H9 (cell line): Measurements from ENCODE around the gene MYO1E. TPM values are rescaled to one million over a fixed set of nuclear protein-coding genes. Genes with fewer than 3 reads are reported as not detected.

Source experiments
- DNase-seq: peaks from one replicate; pipeline ENCODE4 v3.0.0-alpha.2; 2017
- H2AFZ ChIP-seq: one replicate; pipeline ENCODE4 v1.6.1; 2013; ENCODE audit warnings: mild to moderate bottlenecking, low read length, control low read depth, moderate library complexity
- H2AK5ac ChIP-seq: 2 replicates; pipeline ENCODE4 v1.6.1; 2013; ENCODE audit warnings: low read length, control low read depth, mixed read lengths; ENCODE audit not compliant: insufficient read length
- H2BK120ac ChIP-seq: one replicate; pipeline ENCODE4 v1.6.1; 2013; ENCODE audit warnings: low read depth, mild to moderate bottlenecking, low read length, control low read depth, inconsistent platforms; ENCODE audit not compliant: poor library complexity, severe bottlenecking
- H2BK12ac ChIP-seq: 2 replicates; pipeline ENCODE4 v1.6.1; 2013; ENCODE audit warnings: low read length, control low read depth, mixed read lengths, low read depth; ENCODE audit not compliant: insufficient read length
- H2BK15ac ChIP-seq: 2 replicates; pipeline ENCODE4 v1.6.1; 2013; ENCODE audit warnings: low read depth, low read length, control low read depth
- H2BK20ac ChIP-seq: one replicate; pipeline ENCODE4 v1.6.1; 2013; ENCODE audit warnings: low read depth, mild to moderate bottlenecking, low read length, control low read depth, inconsistent platforms; ENCODE audit not compliant: poor library complexity, severe bottlenecking
- H2BK5ac ChIP-seq: 2 replicates; pipeline ENCODE4 v1.6.1; 2013; ENCODE audit warnings: low read length, control low read depth, mixed read lengths; ENCODE audit not compliant: insufficient read length
- H3K14ac ChIP-seq: 2 replicates; pipeline ENCODE4 v1.6.1; 2013; ENCODE audit warnings: low read length, control low read depth; ENCODE audit not compliant: insufficient read depth
- H3K18ac ChIP-seq: 2 replicates; pipeline ENCODE4 v1.6.1; 2013; ENCODE audit warnings: low read depth, mild to moderate bottlenecking, mixed read lengths, low read length, control low read depth; ENCODE audit not compliant: insufficient read length
- H3K23ac ChIP-seq: 2 replicates; pipeline ENCODE4 v1.6.1; 2013; ENCODE audit warnings: low read length, control low read depth, mixed read lengths, low read depth; ENCODE audit not compliant: insufficient read length
- H3K23me2 ChIP-seq: 2 replicates; pipeline ENCODE4 v1.6.1; 2013; ENCODE audit warnings: low read depth, mild to moderate bottlenecking, mixed read lengths, low read length, control low read depth; ENCODE audit not compliant: insufficient read length, poor library complexity, severe bottlenecking
- H3K27ac ChIP-seq: 2 replicates; pipeline ENCODE4 v1.5.1; 2013; ENCODE audit warnings: low read length, control low read depth, mixed read lengths, low read depth; ENCODE audit not compliant: insufficient read length
- H3K27me3 ChIP-seq: 2 replicates; pipeline ENCODE4 v1.6.1; 2013; ENCODE audit warnings: low read length, control low read depth, inconsistent platforms; ENCODE audit not compliant: insufficient read depth
- H3K4ac ChIP-seq: 2 replicates; pipeline ENCODE4 v1.6.1; 2013; ENCODE audit warnings: low read depth, mild to moderate bottlenecking, control low read depth, inconsistent platforms, low read length, moderate library complexity
- H3K4me1 ChIP-seq: 2 replicates; pipeline ENCODE4 v1.6.1; 2013; ENCODE audit warnings: low read length, control low read depth, inconsistent platforms; ENCODE audit not compliant: insufficient read depth
- H3K4me2 ChIP-seq: 2 replicates; pipeline ENCODE4 v1.6.1; 2013; ENCODE audit warnings: low read length, control low read depth, mixed read lengths; ENCODE audit not compliant: insufficient read length, insufficient read depth
- H3K56ac ChIP-seq: 2 replicates; pipeline ENCODE4 v1.6.1; 2013; ENCODE audit warnings: low read depth, mild to moderate bottlenecking, mixed read lengths, low read length, control low read depth; ENCODE audit not compliant: insufficient read length
- H3K79me1 ChIP-seq: 2 replicates; pipeline ENCODE4 v1.6.1; 2013; ENCODE audit warnings: low read depth, mild to moderate bottlenecking, moderate library complexity, low read length, control low read depth, inconsistent platforms; ENCODE audit not compliant: insufficient read depth, poor library complexity, severe bottlenecking
- H3K79me2 ChIP-seq: 2 replicates; pipeline ENCODE4 v1.6.1; 2013; ENCODE audit warnings: low read length, control low read depth, inconsistent platforms; ENCODE audit not compliant: insufficient read depth
- H3K9ac ChIP-seq: 2 replicates; pipeline ENCODE4 v1.6.1; 2013; ENCODE audit warnings: low read length, control low read depth, mixed read lengths; ENCODE audit not compliant: insufficient read length; ENCODE audit errors: extremely low read depth
- H3K9me3 ChIP-seq: one replicate; pipeline ENCODE4 v1.6.1; 2013; ENCODE audit warnings: low read depth, low read length, inconsistent platforms; ENCODE audit not compliant: control insufficient read depth
- H3T11ph ChIP-seq: one replicate; pipeline ENCODE4 v1.6.1; 2013; ENCODE audit warnings: mild to moderate bottlenecking, low read length, control low read depth, inconsistent platforms
- H4K20me1 ChIP-seq: one replicate; pipeline ENCODE4 v1.6.1; 2013; ENCODE audit not compliant: control insufficient read depth, insufficient read length, insufficient read depth
- H4K5ac ChIP-seq: 2 replicates; pipeline ENCODE4 v1.6.1; 2013; ENCODE audit warnings: low read depth, mild to moderate bottlenecking, mixed read lengths, low read length, control low read depth; ENCODE audit not compliant: insufficient read length
- H4K8ac ChIP-seq: replicated peaks from 2 replicates; pipeline ENCODE4 v1.6.1; 2013; ENCODE audit warnings: low read length, control low read depth, mixed read lengths, low read depth; ENCODE audit not compliant: insufficient read length
- H4K91ac ChIP-seq: 2 replicates; pipeline ENCODE4 v1.6.1; 2013; ENCODE audit warnings: low read depth, mild to moderate bottlenecking, moderate library complexity, mixed read lengths, low read length, control low read depth; ENCODE audit not compliant: insufficient read length
- H3K27ac Mint-ChIP-seq, 3 experiments: 2 replicates in 2 of 3; 3 replicates in 1 of 3; pipeline ENCODE4 v1.8.0; 2020 to 2021; ENCODE audit warnings: mixed read lengths in 3 of 3, mild to moderate bottlenecking in 1 of 3, moderate library complexity in 1 of 3
- H3K27me3 Mint-ChIP-seq: 2 replicates; pipeline ENCODE4 v1.8.0; 2021; ENCODE audit warnings: low read depth, mild to moderate bottlenecking, moderate library complexity, mixed read lengths
- H3K36me3 Mint-ChIP-seq, 3 experiments: 2 replicates in 2 of 3; 3 replicates in 1 of 3; pipeline ENCODE4 v1.8.0; 2020 to 2021; ENCODE audit warnings: low read depth in 3 of 3, mixed read lengths in 3 of 3; ENCODE audit not compliant: insufficient read depth in 1 of 3
- H3K4me1 Mint-ChIP-seq, 2 experiments: 2 replicates each; pipeline ENCODE4 v1.8.0; 2020; ENCODE audit warnings: mixed read lengths in 2 of 2
- H3K4me3 Mint-ChIP-seq, 2 experiments: 2 replicates in 1 of 2; 3 replicates in 1 of 2; pipeline ENCODE4 v1.8.0; 2020 to 2021; ENCODE audit warnings: mild to moderate bottlenecking in 2 of 2, mixed read lengths in 2 of 2, moderate library complexity in 1 of 2
- H3K9me3 Mint-ChIP-seq, 2 experiments: 2 replicates in 1 of 2; 3 replicates in 1 of 2; pipeline ENCODE4 v1.8.0; 2020; ENCODE audit warnings: mild to moderate bottlenecking in 2 of 2, mixed read lengths in 2 of 2, moderate library complexity in 1 of 2
- WGBS: extraction: QIAGEN DNeasy Blood & Tissue Kit; methylation state at CpG from one replicate; pipeline ENCODE4 v1.1.7; 2013; ENCODE audit warnings: missing lambda C conversion rate, low lambda C conversion rate, mixed read lengths; ENCODE audit not compliant: insufficient read length; ENCODE audit errors: extremely low coverage; 5-methylcytosine and 5-hydroxymethylcytosine counted together
- total RNA-seq: library from RNA; stranded (reverse); gene quantifications from 2 replicates; pipeline ENCODE4 v1.2.1, GENCODE V29; 2021
- TF ChIP-seq, protein P1 (sequence below): fragments of 200-600 bp; sonication (generic); conservative IDR thresholded peaks from 3 replicates; pipeline ENCODE4 v1.8.0; 2021; ENCODE audit warnings: antibody characterized with exemption, mild to moderate bottlenecking

The MYO1E gene
- total RNA-seq, 1 experiment from 2014 or later: 235 TPM

DNA sequence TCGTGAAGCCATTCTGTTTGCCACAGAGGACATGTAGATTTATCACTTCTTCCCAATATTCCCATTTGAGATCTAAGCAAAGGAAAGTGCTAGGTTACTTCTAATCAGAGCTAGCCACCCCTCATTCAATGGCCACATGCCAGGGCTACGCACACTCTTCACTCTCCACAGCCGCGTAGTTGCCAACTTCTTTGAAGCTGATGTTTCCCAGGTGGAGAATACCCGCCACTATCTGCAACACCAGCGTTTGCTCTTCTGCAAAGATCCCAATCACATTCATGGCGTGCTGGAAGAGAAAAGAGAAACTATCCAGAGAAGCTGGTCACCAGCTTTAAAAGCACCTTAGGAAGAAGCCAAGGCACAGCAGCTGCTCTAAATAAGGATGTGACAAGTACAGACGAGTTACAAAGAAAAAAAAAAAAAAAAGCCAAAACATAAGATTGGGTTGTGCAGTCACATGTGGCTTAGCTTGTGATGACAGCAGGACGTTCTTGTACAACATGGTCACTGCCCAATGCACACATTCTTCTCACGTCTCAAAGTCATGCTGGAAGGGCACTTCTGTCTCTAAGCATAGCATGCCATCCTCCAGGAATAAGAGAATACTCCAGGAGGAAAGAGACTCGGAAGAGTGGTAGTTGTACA, 149.6 kb downstream of the MYO1E start:
- Mint-ChIP-seq H3K4me3 (no peak overlapping the region), H3K4me1 (no peaks in the 10 kb centered on the region; a peak in 1 of 4 replicates), H3K36me3 (peaks cover 11 to 78% (median 68%) of the 10 kb centered on the region in 3 experiments; a peak in 6 of 7 replicates), H3K27ac (no peak overlapping the region), H3K27me3 (no peaks in the 10 kb centered on the region), H3K9me3 (no peaks in the 10 kb centered on the region)
- Histone ChIP-seq H4K91ac (no peak overlapping the region), H4K20me1 (no peaks in the 10 kb centered on the region), H2BK120ac (no peak overlapping the region), H4K8ac (no peak overlapping the region), H2BK15ac (no peak overlapping the region), H3K4me1 (no peaks in the 10 kb centered on the region), H3K27ac (no peak overlapping the region), H3K18ac (no peak overlapping the region), H3K9me3 (no peaks in the 10 kb centered on the region), H2BK20ac (no peak overlapping the region), H2AFZ (no peak overlapping the region), H2BK5ac (no peak overlapping the region), H4K5ac (no peak overlapping the region), H3K4me2 (no peak overlapping the region), H3K14ac (no peak overlapping the region), H2AK5ac (no peak overlapping the region), H3K79me1 (no peaks in the 10 kb centered on the region), H3T11ph (no peak overlapping the region), H3K27me3 (no peaks in the 10 kb centered on the region), H3K4ac (no peak overlapping the region), H3K56ac (no peak overlapping the region), H3K9ac (no peak overlapping the region), H3K79me2 (no peaks in the 10 kb centered on the region), H2BK12ac (no peak overlapping the region), H3K23ac (no peak overlapping the region), H3K23me2 (no peaks in the 10 kb centered on the region)
- DNase-seq: no peak
- TF ChIP-seq, protein P1, sequence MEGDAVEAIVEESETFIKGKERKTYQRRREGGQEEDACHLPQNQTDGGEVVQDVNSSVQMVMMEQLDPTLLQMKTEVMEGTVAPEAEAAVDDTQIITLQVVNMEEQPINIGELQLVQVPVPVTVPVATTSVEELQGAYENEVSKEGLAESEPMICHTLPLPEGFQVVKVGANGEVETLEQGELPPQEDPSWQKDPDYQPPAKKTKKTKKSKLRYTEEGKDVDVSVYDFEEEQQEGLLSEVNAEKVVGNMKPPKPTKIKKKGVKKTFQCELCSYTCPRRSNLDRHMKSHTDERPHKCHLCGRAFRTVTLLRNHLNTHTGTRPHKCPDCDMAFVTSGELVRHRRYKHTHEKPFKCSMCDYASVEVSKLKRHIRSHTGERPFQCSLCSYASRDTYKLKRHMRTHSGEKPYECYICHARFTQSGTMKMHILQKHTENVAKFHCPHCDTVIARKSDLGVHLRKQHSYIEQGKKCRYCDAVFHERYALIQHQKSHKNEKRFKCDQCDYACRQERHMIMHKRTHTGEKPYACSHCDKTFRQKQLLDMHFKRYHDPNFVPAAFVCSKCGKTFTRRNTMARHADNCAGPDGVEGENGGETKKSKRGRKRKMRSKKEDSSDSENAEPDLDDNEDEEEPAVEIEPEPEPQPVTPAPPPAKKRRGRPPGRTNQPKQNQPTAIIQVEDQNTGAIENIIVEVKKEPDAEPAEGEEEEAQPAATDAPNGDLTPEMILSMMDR: no peak
- no CpG with 5 or more reads among the region's 11 CpGs for WGBS
